Measurements from ENCODE around the gene ARHGDIG. TPM values are rescaled to one million over a fixed set of nuclear protein-coding genes. Genes with fewer than 3 reads are reported as not detected.
A peak's percentile ranks its signal among the peaks of the same experiment; 100 is the strongest.

Gene ARHGDIG
- total and polyA plus RNA-seq, 12 donors: 0.23 to 3.5 (median 0.88) TPM; not detected in 3

DNA sequence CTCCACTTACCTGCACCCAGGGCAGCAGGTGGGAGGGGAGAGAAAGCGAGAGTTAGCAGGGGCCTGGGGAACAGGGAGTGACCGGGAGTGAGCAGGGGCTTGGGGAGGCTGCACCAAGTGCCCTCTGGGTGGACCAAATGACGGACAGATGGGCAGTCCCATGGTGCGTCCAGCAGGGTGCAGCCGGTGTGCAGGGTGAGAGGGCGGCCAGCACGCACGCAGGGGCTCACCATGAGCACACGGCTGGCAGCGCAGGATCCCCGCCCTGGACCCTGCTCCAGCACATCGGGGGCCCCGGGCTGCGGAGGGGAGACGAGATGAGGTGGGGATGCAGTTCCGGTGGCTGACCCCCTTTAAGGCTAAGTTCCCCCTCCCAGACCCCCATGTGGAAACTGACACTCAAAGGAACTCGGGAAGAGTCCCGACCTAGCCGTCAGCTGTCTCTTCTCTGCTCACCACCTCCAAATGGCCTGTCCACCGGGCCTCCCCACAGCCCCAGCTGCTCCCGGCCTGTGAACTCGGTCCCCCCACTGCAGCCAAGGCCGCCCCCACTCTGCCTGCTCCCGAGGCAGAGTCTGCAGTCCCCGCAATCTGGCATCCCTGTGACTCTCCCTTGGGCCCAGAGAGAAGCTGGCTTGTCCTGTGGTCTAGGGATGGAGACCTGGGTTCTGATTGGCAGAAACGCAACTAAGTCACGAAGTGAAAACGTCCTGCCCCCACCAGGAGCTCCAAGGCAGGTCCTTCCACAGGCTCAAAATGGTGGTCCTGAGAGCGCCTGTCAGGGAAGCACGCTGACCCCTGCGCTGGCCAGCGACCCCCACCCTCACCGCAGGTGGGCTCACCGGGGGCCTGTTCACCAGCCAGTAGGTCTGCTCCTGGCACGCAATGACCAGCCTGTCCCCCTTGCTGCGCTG is 7.5 kb upstream of the ARHGDIG start:
- WGBS, 4 donors: 74 to 86% (median 78%) methylated on average over 16 to 36 of the region's 36 CpGs
- DNase-seq: no peak
- no peak overlapping the region for H3K27ac ChIP-seq
- H3K36me3 ChIP-seq (replicated peaks in 1 of 2): no peaks in the 10 kb centered on the region
- H3K4me1 ChIP-seq (replicated peaks in 1 of 2): peaks cover 0 to 5% of the 10 kb centered on the region in 2 donors
- no peak overlapping the region for H3K4me3 ChIP-seq
- H3K9me3 ChIP-seq (replicated peaks in 1 of 3): no peaks in the 10 kb centered on the region
- H3K27me3 ChIP-seq: peaks cover 6% of the 10 kb centered on the region
- intact Hi-C loops (cut with DNase I): no loop called here
- TF ChIP-seq, protein P1, sequence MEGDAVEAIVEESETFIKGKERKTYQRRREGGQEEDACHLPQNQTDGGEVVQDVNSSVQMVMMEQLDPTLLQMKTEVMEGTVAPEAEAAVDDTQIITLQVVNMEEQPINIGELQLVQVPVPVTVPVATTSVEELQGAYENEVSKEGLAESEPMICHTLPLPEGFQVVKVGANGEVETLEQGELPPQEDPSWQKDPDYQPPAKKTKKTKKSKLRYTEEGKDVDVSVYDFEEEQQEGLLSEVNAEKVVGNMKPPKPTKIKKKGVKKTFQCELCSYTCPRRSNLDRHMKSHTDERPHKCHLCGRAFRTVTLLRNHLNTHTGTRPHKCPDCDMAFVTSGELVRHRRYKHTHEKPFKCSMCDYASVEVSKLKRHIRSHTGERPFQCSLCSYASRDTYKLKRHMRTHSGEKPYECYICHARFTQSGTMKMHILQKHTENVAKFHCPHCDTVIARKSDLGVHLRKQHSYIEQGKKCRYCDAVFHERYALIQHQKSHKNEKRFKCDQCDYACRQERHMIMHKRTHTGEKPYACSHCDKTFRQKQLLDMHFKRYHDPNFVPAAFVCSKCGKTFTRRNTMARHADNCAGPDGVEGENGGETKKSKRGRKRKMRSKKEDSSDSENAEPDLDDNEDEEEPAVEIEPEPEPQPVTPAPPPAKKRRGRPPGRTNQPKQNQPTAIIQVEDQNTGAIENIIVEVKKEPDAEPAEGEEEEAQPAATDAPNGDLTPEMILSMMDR (IDR thresholded peaks at IDR 0.05): no peak
- no peak for TF ChIP-seq POLR2A (IDR thresholded peaks at IDR 0.05)

DNA sequence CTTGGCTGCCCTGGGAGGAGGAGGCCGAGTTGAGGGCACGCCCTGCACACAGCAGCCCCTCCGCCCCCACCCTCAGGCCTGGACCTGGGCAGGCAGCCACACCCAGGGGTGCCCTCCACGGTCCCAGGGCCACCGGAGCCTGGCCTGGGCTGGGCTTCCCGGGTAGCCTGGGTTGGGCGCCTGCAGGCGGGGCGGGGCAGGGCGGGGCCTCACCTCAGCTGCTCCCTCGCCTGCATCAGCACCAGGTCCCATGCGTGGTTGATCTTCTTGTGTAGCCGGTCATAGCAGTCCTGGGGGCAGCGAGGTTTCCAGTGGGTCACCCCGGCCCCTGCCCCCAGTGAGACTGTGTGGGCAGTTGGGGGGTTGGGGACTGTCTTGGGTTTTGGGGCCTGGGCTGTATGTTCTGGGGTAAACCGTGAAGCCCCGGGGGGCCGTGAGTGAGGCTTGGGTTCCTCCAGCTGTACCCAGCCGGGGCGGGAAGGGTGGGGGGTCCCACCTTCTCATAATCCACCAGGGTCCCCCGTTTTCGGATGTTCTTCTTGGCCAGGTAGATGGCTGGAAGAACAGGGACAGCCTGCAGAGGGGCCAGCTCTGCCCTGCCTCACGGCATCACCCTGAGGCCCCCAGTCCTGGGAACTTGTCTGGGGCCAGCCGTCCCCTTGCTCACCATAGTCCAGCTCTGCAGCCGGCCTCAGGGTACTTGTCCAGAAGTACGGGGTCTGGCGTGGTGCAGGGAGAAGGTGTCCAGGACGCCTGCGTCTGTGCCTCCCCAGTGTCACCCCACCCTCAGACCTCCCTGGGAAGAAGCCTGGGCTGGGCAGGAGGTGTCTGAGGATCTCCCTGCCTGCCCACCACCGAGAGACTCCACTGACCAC is 6.6 kb upstream of the ARHGDIG start:
- no peak overlapping the region for H3K27ac ChIP-seq
- DNase-seq: no peak
- H3K4me1 ChIP-seq (replicated peaks in 1 of 2): peaks cover 0 to 5% of the 10 kb centered on the region in 2 donors
- TF ChIP-seq, protein P1 (IDR thresholded peaks at IDR 0.05): no peak
- TF ChIP-seq POLR2A (IDR thresholded peaks at IDR 0.05): no peak
- no peaks in the 10 kb centered on the region for H3K36me3 ChIP-seq (replicated peaks in 1 of 2)
- WGBS, 4 donors: 79 to 86% (median 81%) methylated on average over 5 to 30 of the region's 30 CpGs
- H3K27me3 ChIP-seq: peaks cover 6% of the 10 kb centered on the region
- intact Hi-C loops (cut with DNase I): no loop called here
- H3K4me3 ChIP-seq: no peak overlapping the region
- no peaks in the 10 kb centered on the region for H3K9me3 ChIP-seq (replicated peaks in 1 of 3)

DNA sequence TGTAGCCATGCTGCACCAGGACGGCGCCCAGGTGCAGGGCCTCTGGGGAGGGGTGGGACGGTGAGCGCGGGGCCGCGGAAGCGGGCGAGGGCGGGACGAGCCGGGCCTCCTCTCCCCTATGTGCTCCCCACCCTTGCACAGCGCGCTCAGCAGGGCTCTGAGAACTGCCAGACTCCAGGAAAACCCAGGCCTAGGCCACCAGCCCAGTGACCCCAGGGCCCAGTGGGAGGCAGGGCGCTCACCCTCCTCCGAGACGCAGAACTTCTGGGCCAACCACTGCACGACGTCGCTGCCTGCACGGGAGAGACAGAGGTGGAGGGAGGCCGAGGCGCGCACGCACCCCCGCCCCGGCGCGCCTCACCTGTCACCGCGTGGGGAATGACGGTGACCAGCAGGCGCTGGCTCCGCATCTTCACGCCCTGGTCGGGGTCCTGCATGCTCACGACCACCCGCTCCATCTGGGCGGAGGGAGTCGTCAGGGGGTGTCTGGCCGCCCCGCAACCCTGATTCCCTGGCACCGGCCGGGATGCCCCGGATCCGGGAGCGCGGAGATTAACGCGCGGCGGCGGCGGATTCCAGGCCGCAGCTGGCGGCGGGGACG is 5.2 kb upstream of the ARHGDIG start:
- 5 to 19% (median 5%) methylated on average over 16 to 58 of the region's 58 CpGs; no CpG with 5 or more reads in 1 of the 4 donors for WGBS, 4 donors
- DNase-seq: no peak
- H3K4me1 ChIP-seq (replicated peaks in 1 of 2): peaks cover 0 to 5% of the 10 kb centered on the region in 2 donors
- no peaks in the 10 kb centered on the region for H3K36me3 ChIP-seq (replicated peaks in 1 of 2)
- no peak overlapping the region for H3K27ac ChIP-seq
- intact Hi-C loops (cut with DNase I): no loop called here
- peak overlapping the region in 1 of 4 donors; percentile 57 for H3K4me3 ChIP-seq
- no peaks in the 10 kb centered on the region for H3K9me3 ChIP-seq (replicated peaks in 1 of 3)
- TF ChIP-seq, protein P1 (IDR thresholded peaks at IDR 0.05): no peak
- TF ChIP-seq POLR2A (IDR thresholded peaks at IDR 0.05): no peak
- H3K27me3 ChIP-seq: peaks cover 9% of the 10 kb centered on the region
